Measurements from ENCODE around the gene NPY1R.

Gene NPY1R

DNA sequence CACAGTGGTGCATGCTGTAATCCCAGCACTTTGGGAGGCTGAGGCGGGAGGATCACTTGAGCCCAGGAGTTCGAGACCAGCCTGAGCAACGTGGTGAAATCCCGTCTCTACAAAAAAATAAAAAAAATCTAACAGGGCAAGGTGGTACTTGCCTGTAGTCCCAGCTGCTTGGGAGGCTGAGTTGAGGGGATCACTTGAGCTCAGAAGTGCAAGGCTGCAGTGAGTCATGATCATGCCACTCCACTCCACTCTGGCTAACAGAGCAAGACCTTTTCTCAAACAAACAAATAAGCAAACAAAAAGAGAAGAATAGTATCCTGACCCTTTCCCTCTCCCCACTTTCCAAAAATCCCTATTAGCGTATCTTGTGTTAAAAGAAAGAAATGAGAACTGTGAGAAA, 52.7 kb downstream of the NPY1R start:
- no peak for DNase-seq (ENCODE audit: low read depth)

DNA sequence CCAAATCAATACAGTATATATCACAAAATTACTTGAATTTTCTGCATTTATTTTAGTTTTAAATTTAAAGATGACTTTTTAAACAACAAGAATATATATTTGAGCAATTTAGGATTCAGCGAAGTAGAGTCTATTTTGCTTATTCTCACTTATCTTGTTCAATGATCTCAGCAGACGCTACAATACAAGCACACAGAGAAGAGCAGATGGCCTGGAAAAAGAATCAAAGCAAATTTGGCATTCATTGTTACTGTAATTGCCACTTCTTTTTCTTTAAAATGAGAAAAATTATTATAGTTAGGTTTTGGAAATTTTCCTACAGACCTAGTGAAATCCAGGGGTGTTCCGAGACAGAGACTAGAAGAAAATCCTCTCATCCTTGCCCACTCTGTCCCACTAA, 57.5 kb downstream of the NPY1R start:
- no peak for DNase-seq (ENCODE audit: low read depth)
